HepG2 (cell line): Measurements from ENCODE around the gene ZNF524. TPM values are rescaled to one million over a fixed set of nuclear protein-coding genes. Genes with fewer than 3 reads are reported as not detected.

ENCODE experiments used
- ATAC-seq: fragments of 200-7000 bp; cut with Tn5 transposase; 3 replicates; pipeline ENCODE4 v1.9.1; 2020; ENCODE audit warnings: mild to moderate bottlenecking, moderate library complexity
- BruUV-seq: library from RNA; stranded (reverse); fragments of 400-500 nt; replicated peaks from 2 replicates; lab custom pipeline; 2021; lab: Mats Ljungman, UMichigan
- CTCF ChIA-PET: fragments of 300-600 bp; formaldehyde crosslinking; extraction: SDS; loops from one replicate; lab custom pipeline; 2021; ENCODE audit warnings: low total read pairs, inconsistent platforms, low intra/inter-chr PET ratio; lab: Yijun Ruan, JAX
- POLR2A ChIA-PET: fragments of 350-600 bp; sonication (Branson Sonifier 250); formaldehyde crosslinking; loops from one replicate; lab custom pipeline; 2020; ENCODE audit warnings: antibody characterized with exemption, inconsistent platforms; lab: Yijun Ruan, JAX
- DNase-seq: peaks from one replicate; pipeline ENCODE4 v3.0.0-alpha.2; 2015; ENCODE audit warnings: low spot score
- FAIRE-seq: peaks from 3 replicates; lab custom pipeline; 2011; peaks lifted over from hg19 to GRCh38; lab: Jason Lieb, UNC
- H2AFZ ChIP-seq: one replicate; pipeline ENCODE4 v1.6.1; 2011; ENCODE audit warnings: low read length, inconsistent platforms
- H3K27ac ChIP-seq: fragments of 300-600 bp; 3 replicates; pipeline ENCODE4 v1.8.0; 2011; ENCODE audit warnings: mixed run types, mild to moderate bottlenecking, mixed read lengths, low read length, inconsistent platforms; ENCODE audit not compliant: insufficient read depth; ENCODE audit errors: extremely low read length
- H3K27me3 ChIP-seq, 2 experiments: fragments of 200-600 bp in 1 of 2; 2 replicates in 1 of 2; 3 replicates in 1 of 2; pipeline versions ENCODE4 v1.6.0 to v1.8.0; 2011; ENCODE audit warnings: low read length in 2 of 2, mild to moderate bottlenecking in 2 of 2, moderate library complexity in 2 of 2, inconsistent platforms in 1 of 2; ENCODE audit not compliant: insufficient read depth in 2 of 2, control insufficient read depth in 1 of 2
- H3K36me3 ChIP-seq, 2 experiments: fragments of 200-600 bp in 1 of 2; replicated peaks in 1 of 2; 2 replicates in 1 of 2; 3 replicates in 1 of 2; pipeline versions ENCODE4 v1.5.1 to v1.8.0; 2011; ENCODE audit warnings: low read length in 2 of 2, inconsistent platforms in 1 of 2; ENCODE audit not compliant: insufficient read depth in 2 of 2, control insufficient read depth in 1 of 2
- H3K4me1 ChIP-seq: 2 replicates; pipeline ENCODE4 v1.5.1; 2012; ENCODE audit warnings: low read length, inconsistent platforms; ENCODE audit not compliant: insufficient read depth
- H3K4me2 ChIP-seq: 2 replicates; pipeline ENCODE4 v1.6.0; 2011; ENCODE audit warnings: low read depth, low read length, inconsistent platforms
- H3K4me3 ChIP-seq, 3 experiments: fragments of 200-600 bp in 1 of 3; sonication (generic), shearing (Covaris generic) in 1 of 3; replicated peaks in 1 of 3; 2 replicates each; pipeline ENCODE4 v1.5.1; 2011 to 2016; ENCODE audit warnings: low read length in 3 of 3, inconsistent platforms in 2 of 3, low read depth in 2 of 3, mild to moderate bottlenecking in 2 of 3, control low read depth in 1 of 3, mixed read lengths in 1 of 3; ENCODE audit not compliant: insufficient read depth in 1 of 3
- H3K79me2 ChIP-seq: one replicate; pipeline ENCODE4 v1.6.1; 2011; ENCODE audit warnings: low read length, inconsistent platforms; ENCODE audit not compliant: insufficient read depth
- H3K9ac ChIP-seq: 2 replicates; pipeline ENCODE4 v1.6.0; 2011; ENCODE audit warnings: mild to moderate bottlenecking, low read depth, low read length, inconsistent platforms; ENCODE audit not compliant: insufficient read depth
- H3K9me3 ChIP-seq: 2 replicates; pipeline ENCODE4 v1.5.1; 2012; ENCODE audit warnings: mild to moderate bottlenecking, low read length
- H4K20me1 ChIP-seq: 2 replicates; pipeline ENCODE4 v1.6.0; 2011; ENCODE audit warnings: inconsistent platforms, mild to moderate bottlenecking, low read length, moderate library complexity; ENCODE audit not compliant: insufficient read depth
- AFF4 ChIP-seq: sonication (generic); formaldehyde crosslinking; IDR thresholded peaks from 2 replicates; pipeline ENCODE4 v1.4.0; 2020; ENCODE audit warnings: missing genetic modification reagents
- FOXP4 ChIP-seq: sonication (generic); formaldehyde crosslinking; IDR thresholded peaks from 2 replicates; pipeline ENCODE4 v1.4.0; 2020; ENCODE audit warnings: missing genetic modification reagents
- HNF1B ChIP-seq: sonication (generic); formaldehyde crosslinking; IDR thresholded peaks from 2 replicates; pipeline ENCODE4 v1.5.1; 2020; ENCODE audit warnings: mild to moderate bottlenecking, moderate library complexity, missing genetic modification reagents
- KLF11 ChIP-seq: IDR thresholded peaks from 2 replicates; pipeline ENCODE4 v1.6.1; 2016; ENCODE audit warnings: missing compliant biosample characterization
- TBL1XR1 ChIP-seq: fragments of 150-350 bp; IDR thresholded peaks from 2 replicates; pipeline ENCODE4 v1.6.1; 2014; ENCODE audit warnings: borderline replicate concordance, low read length; ENCODE audit not compliant: partially characterized antibody
- ZBTB39 ChIP-seq: sonication (generic); formaldehyde crosslinking; IDR thresholded peaks from 2 replicates; pipeline ENCODE4 v1.5.0; 2020; ENCODE audit warnings: missing genetic modification reagents
- ZMYM3 ChIP-seq: sonication (generic); formaldehyde crosslinking; IDR thresholded peaks from 2 replicates; pipeline ENCODE4 v1.5.1; 2020; ENCODE audit warnings: mild to moderate bottlenecking, missing genetic modification reagents
- ZNF501 ChIP-seq: sonication (generic); formaldehyde crosslinking; IDR thresholded peaks from 2 replicates; pipeline ENCODE4 v1.5.1; 2020; ENCODE audit warnings: mild to moderate bottlenecking, moderate library complexity, missing genetic modification reagents
- ZNF570 ChIP-seq: sonication (generic); formaldehyde crosslinking; IDR thresholded peaks from 2 replicates; pipeline ENCODE4 v1.4.0; 2020; ENCODE audit warnings: mild to moderate bottlenecking, missing genetic modification reagents, borderline replicate concordance
- ZNF605 ChIP-seq: sonication (generic); formaldehyde crosslinking; IDR thresholded peaks from 2 replicates; pipeline ENCODE4 v1.8.0; 2022; ENCODE audit warnings: mild to moderate bottlenecking, missing genetic modification reagents
- ZNF629 ChIP-seq: sonication (generic); formaldehyde crosslinking; conservative IDR thresholded peaks from 2 replicates; pipeline ENCODE4 v1.5.0; 2020; ENCODE audit warnings: missing genetic modification reagents
- WGBS: methylation state at CpG from one replicate; pipeline ENCODE4 v1.1.6; 2017; ENCODE audit warnings: low lambda C conversion rate; 5-methylcytosine and 5-hydroxymethylcytosine counted together
- in situ Hi-C: cut with HindIII; loops from 2 replicates; pipeline ENCODE4 v1.10.0; 2017; ENCODE audit warnings: low pct_unique_long_range_greater_than_20kb; ENCODE audit not compliant: extremely low pct_ligation_motif_present
- intact Hi-C: fragments of 100-400 bp; cut with micrococcal nuclease; formaldehyde crosslinking; loops from one replicate; pipeline ENCODE4 v1.10.0; 2022; ENCODE audit not compliant: unreplicated experiment
- polyA plus RNA-seq, 8 experiments: library from polyadenylated mRNA; depleted of rRNA in 3 of 8; stranded (reverse) in 7 of 8; unstranded in 1 of 8; fragments of >200 nt; fragmentation: Illumina TruSeq in 4 of 8; extraction: Trizol in 4 of 8; gene quantifications; 2 replicates each; pipeline versions ENCODE4 v1.2.1 to v1.2.3, GENCODE V29; 2011 to 2016; ENCODE audit warnings: low read depth in 4 of 8, missing spikeins in 1 of 8, mixed read lengths in 1 of 8; ENCODE audit not compliant: insufficient read depth in 1 of 8
- total RNA-seq, 5 experiments: library from RNA; depleted of rRNA; stranded (reverse); fragments of >200 nt; fragmentation: Illumina TruSeq; extraction: Trizol; gene quantifications; 2 replicates each; pipeline ENCODE4 v1.2.3, GENCODE V29; 2016; ENCODE audit warnings: low read depth in 1 of 5

ZNF524 gene
- total and polyA plus RNA-seq, 2 of the 13 experiments (the other 11 are each of a cell fraction or from before 2014, with no cell fraction given) = 3.2 to 4.6 TPM

GRCh38 chr19:55600662-55601028 is 557 bp downstream of the ZNF524 start (continued):
- no peak for TF ChIP-seq ZBTB39 (CRISPR knock-in tag)

GRCh38 chr19:55601084-55601483 is 996 bp downstream of the ZNF524 start:
- BruUV-seq = no TSS peak
- Histone ChIP-seq H3K79me2 (peaks cover 2% of the 10 kb centered on the region), H3K9me3 (no peaks in the 10 kb centered on the region), H2AFZ (no peak overlapping the region), H4K20me1 (0 out of 2 replicates have a peak, but pooled peaks cover 6% of the 10 kb centered on the region), H3K27me3 (no peaks in the 10 kb centered on the region; a peak in 1 of 5 replicates), H3K36me3 (peaks cover 4 to 15% of the 10 kb centered on the region in 2 experiments; a peak in 4 of 5 replicates), H3K9ac (peak overlapping the region; percentile 75), H3K4me2 (peak overlapping the region; percentile 88), H3K27ac (peak overlapping the region; percentile 98), H3K4me1 (peaks cover 42% of the 10 kb centered on the region), H3K4me3 (peak overlapping the region; percentile 73 to 94 (median 90))
- intact Hi-C loops (loop anchor here (2.0 to 10.0 kb wide), 2 partner anchors 14 to 46 kb away; no protein-coding TSS in a partner anchor), in situ Hi-C loops (no loop called here)
- DNase-seq (no peak), FAIRE-seq (no peak), ATAC-seq (no peak)
- 62% methylated on average over 4 of the region's 4 CpGs for WGBS
- ChIA-PET POLR2A (interaction anchor here (1.1 to 4.9 kb wide), 5 partner anchors 16 to 345 kb away, joined by 3 to 66 read pairs (median 19); partner anchors contain the start of genes ZNF579 and ZNF784), CTCF (no interaction called here)
- TF ChIP-seq ZNF605 (CRISPR knock-in tag) = peak; percentile 4; the same call in 1 of the 2 replicates
- no peak for TF ChIP-seq FOXP4 (CRISPR knock-in tag)
- peak; percentile 83 for TF ChIP-seq ZMYM3 (CRISPR knock-in tag)
- 0 out of 2 replicates have a peak, but pooled peaks have one; percentile 25 for TF ChIP-seq AFF4 (CRISPR knock-in tag)
- peak; percentile 89 for TF ChIP-seq ZNF629 (CRISPR knock-in tag)
- TF ChIP-seq ZNF570 (CRISPR knock-in tag) = no peak
- 0 out of 2 replicates have a peak, but pooled peaks have one; percentile 16 for TF ChIP-seq KLF11 (CRISPR knock-in tag)
- no peak for TF ChIP-seq TBL1XR1
- 0 out of 2 replicates have a peak, but pooled peaks have one; percentile 40 for TF ChIP-seq HNF1B (CRISPR knock-in tag)
- peak; percentile 40; the same call in 1 of the 2 replicates for TF ChIP-seq ZNF501 (CRISPR knock-in tag)
